ENCODE data around the gene MB21D2. TPM values are rescaled to one million over a fixed set of nuclear protein-coding genes. Genes with fewer than 3 reads are reported as not detected.
A peak's percentile ranks its signal among the peaks of the same experiment; 100 is the strongest.

Gene MB21D2
- total RNA-seq, 5 donors from 2014 or later (not counting 1 experiment from before 2014, with no cell fraction given) = 4.1 to 7.6 (median 5.5) TPM

GRCh38 chr3:192870822-192871221 is 46.8 kb downstream of the MB21D2 start:
- H3K4me3 ChIP-seq (ENCODE audit: control insufficient read depth in 1 of 2, extremely low read depth in 1 of 2, low read length in 1 of 2) = no peak overlapping the region
- CTCF ChIA-PET = no interaction called here
- ATAC-seq (replicated peaks in 1 of 4) (no peak), DNase-seq (no peak)
- no peaks in the 10 kb centered on the region for H3K27me3 ChIP-seq (replicated peaks in 1 of 2; ENCODE audit: control insufficient read depth in 2 of 2, extremely low read depth in 1 of 2, insufficient read depth in 2 of 2, low read length in 1 of 2)
- no peak overlapping the region for H3K27ac Mint-ChIP-seq
- no peaks in the 10 kb centered on the region for H3K36me3 Mint-ChIP-seq
- no peaks in the 10 kb centered on the region for H3K4me1 ChIP-seq (ENCODE audit: control insufficient read depth in 1 of 2, extremely low read depth in 1 of 2, insufficient read depth in 2 of 2, low read length in 2 of 2)
- no peaks in the 10 kb centered on the region for H3K36me3 ChIP-seq (ENCODE audit: control insufficient read depth in 2 of 2, extremely low read depth in 1 of 2, insufficient read depth in 1 of 2, low read length in 1 of 2)
- POLR2A ChIA-PET = no interaction called here
- no peaks in the 10 kb centered on the region for H3K9me3 Mint-ChIP-seq
- WGBS (ENCODE audit: insufficient coverage) = 100% methylated on average over 1 of the region's 5 CpGs
- H3K4me1 Mint-ChIP-seq = peaks cover 0 to 22% (median 0%) of the 10 kb centered on the region in 3 donors
- H3K9me3 ChIP-seq = no peaks in the 10 kb centered on the region
- H3K27ac ChIP-seq (ENCODE audit: low read length) = no peak overlapping the region
- H3K4me3 Mint-ChIP-seq = no peak overlapping the region
- no peaks in the 10 kb centered on the region for H3K27me3 Mint-ChIP-seq

GRCh38 chr3:192869131-192870031 is 48.3 kb downstream of the MB21D2 start:
- no peaks in the 10 kb centered on the region for H3K36me3 Mint-ChIP-seq
- DNase-seq = no peak
- H3K36me3 ChIP-seq (ENCODE audit: control insufficient read depth in 2 of 2, extremely low read depth in 1 of 2, insufficient read depth in 1 of 2, low read length in 1 of 2) = no peaks in the 10 kb centered on the region
- no peak for ATAC-seq (replicated peaks in 1 of 4)
- H3K4me1 ChIP-seq (ENCODE audit: control insufficient read depth in 1 of 2, extremely low read depth in 1 of 2, insufficient read depth in 2 of 2, low read length in 2 of 2) = no peaks in the 10 kb centered on the region
- H3K4me3 ChIP-seq (ENCODE audit: control insufficient read depth in 1 of 2, extremely low read depth in 1 of 2, low read length in 1 of 2) = no peak overlapping the region
- WGBS (ENCODE audit: insufficient coverage) = 100% methylated on average over 1 of the region's 4 CpGs
- no peak overlapping the region for H3K4me3 Mint-ChIP-seq
- ChIA-PET POLR2A (no interaction called here), CTCF (interaction anchor here in 1 of 2 donors (0.6 kb wide), 1 partner anchor 57 kb away, joined by 3 read pairs; no protein-coding TSS in a partner anchor)
- peaks cover 0 to 30% (median 7%) of the 10 kb centered on the region in 3 donors for H3K4me1 Mint-ChIP-seq
- H3K27me3 ChIP-seq (replicated peaks in 1 of 2; ENCODE audit: control insufficient read depth in 2 of 2, extremely low read depth in 1 of 2, insufficient read depth in 2 of 2, low read length in 1 of 2) = no peaks in the 10 kb centered on the region
- no peaks in the 10 kb centered on the region for H3K9me3 Mint-ChIP-seq
- no peak overlapping the region for H3K27ac Mint-ChIP-seq
- H3K27me3 Mint-ChIP-seq = no peaks in the 10 kb centered on the region
- no peaks in the 10 kb centered on the region for H3K9me3 ChIP-seq
- H3K27ac ChIP-seq (ENCODE audit: low read length) = no peak overlapping the region

- no peaks in the 10 kb centered on the region for H3K9me3 Mint-ChIP-seq
Observed at GRCh38 chr3:192867645-192868044, 50.0 kb downstream of the MB21D2 start.

GRCh38 chr3:192866804-192867203 is 50.9 kb downstream of the MB21D2 start:
- CTCF ChIA-PET = no interaction called here

More at GRCh38 chr3:192867645-192868044, 50.0 kb downstream of the MB21D2 start:
- no peak overlapping the region for H3K27ac ChIP-seq (ENCODE audit: low read length)
- peaks cover 1 to 33% (median 7%) of the 10 kb centered on the region in 3 donors for H3K4me1 Mint-ChIP-seq
- ChIA-PET POLR2A (no interaction called here), CTCF (no interaction called here)
- H3K27me3 ChIP-seq (replicated peaks in 1 of 2; ENCODE audit: control insufficient read depth in 2 of 2, extremely low read depth in 1 of 2, insufficient read depth in 2 of 2, low read length in 1 of 2) = no peaks in the 10 kb centered on the region
- WGBS (ENCODE audit: insufficient coverage) = 100% methylated on average over 2 of the region's 4 CpGs
- H3K36me3 ChIP-seq (ENCODE audit: control insufficient read depth in 2 of 2, extremely low read depth in 1 of 2, insufficient read depth in 1 of 2, low read length in 1 of 2) = no peaks in the 10 kb centered on the region
- no peaks in the 10 kb centered on the region for H3K36me3 Mint-ChIP-seq
- peak overlapping the region in 1 of 2 donors; percentile 14 for H3K27ac Mint-ChIP-seq
- no peak overlapping the region for H3K4me3 Mint-ChIP-seq
- no peak for ATAC-seq (replicated peaks in 1 of 4)
- H3K4me1 ChIP-seq (ENCODE audit: control insufficient read depth in 1 of 2, extremely low read depth in 1 of 2, insufficient read depth in 2 of 2, low read length in 2 of 2) = no peaks in the 10 kb centered on the region
- no peaks in the 10 kb centered on the region for H3K27me3 Mint-ChIP-seq
- no peak for DNase-seq
- no peak overlapping the region for H3K4me3 ChIP-seq (ENCODE audit: control insufficient read depth in 1 of 2, extremely low read depth in 1 of 2, low read length in 1 of 2)
- no peaks in the 10 kb centered on the region for H3K9me3 ChIP-seq

GRCh38 chr3:192864941-192865340 is 52.7 kb downstream of the MB21D2 start:
- WGBS (ENCODE audit: insufficient coverage) = no CpG with 5 or more reads among the region's 3 CpGs
- H3K36me3 Mint-ChIP-seq = no peaks in the 10 kb centered on the region
- ATAC-seq (replicated peaks in 1 of 4) = no peak
- Histone ChIP-seq H3K27me3 (replicated peaks in 1 of 2; ENCODE audit: control insufficient read depth in 2 of 2, extremely low read depth in 1 of 2, insufficient read depth in 2 of 2, low read length in 1 of 2) (no peaks in the 10 kb centered on the region), H3K36me3 (ENCODE audit: control insufficient read depth in 2 of 2, extremely low read depth in 1 of 2, insufficient read depth in 1 of 2, low read length in 1 of 2) (no peaks in the 10 kb centered on the region), H3K9me3 (no peaks in the 10 kb centered on the region), H3K4me1 (ENCODE audit: control insufficient read depth in 1 of 2, extremely low read depth in 1 of 2, insufficient read depth in 2 of 2, low read length in 2 of 2) (peaks cover 0 to 3% of the 10 kb centered on the region in 2 experiments), H3K27ac (ENCODE audit: low read length) (no peak overlapping the region), H3K4me3 (ENCODE audit: control insufficient read depth in 1 of 2, extremely low read depth in 1 of 2, low read length in 1 of 2) (no peak overlapping the region)
- POLR2A ChIA-PET = no interaction called here
- no peaks in the 10 kb centered on the region for H3K27me3 Mint-ChIP-seq
- peak overlapping the region in 1 of 2 donors; percentile 3 for H3K27ac Mint-ChIP-seq
- H3K4me3 Mint-ChIP-seq = no peak overlapping the region
- CTCF ChIA-PET = no interaction called here
- no peaks in the 10 kb centered on the region for H3K9me3 Mint-ChIP-seq
- DNase-seq = no peak
- peaks cover 10 to 46% (median 17%) of the 10 kb centered on the region in 3 donors for H3K4me1 Mint-ChIP-seq

More at GRCh38 chr3:192866804-192867203, 50.9 kb downstream of the MB21D2 start:
- Histone ChIP-seq H3K36me3 (ENCODE audit: control insufficient read depth in 2 of 2, extremely low read depth in 1 of 2, insufficient read depth in 1 of 2, low read length in 1 of 2) (no peaks in the 10 kb centered on the region), H3K4me1 (ENCODE audit: control insufficient read depth in 1 of 2, extremely low read depth in 1 of 2, insufficient read depth in 2 of 2, low read length in 2 of 2) (peaks cover 0 to 2% of the 10 kb centered on the region in 2 experiments), H3K27me3 (replicated peaks in 1 of 2; ENCODE audit: control insufficient read depth in 2 of 2, extremely low read depth in 1 of 2, insufficient read depth in 2 of 2, low read length in 1 of 2) (no peaks in the 10 kb centered on the region), H3K27ac (ENCODE audit: low read length) (no peak overlapping the region), H3K9me3 (no peaks in the 10 kb centered on the region), H3K4me3 (ENCODE audit: control insufficient read depth in 1 of 2, extremely low read depth in 1 of 2, low read length in 1 of 2) (no peak overlapping the region)
- POLR2A ChIA-PET = no interaction called here
- no peak overlapping the region for H3K27ac Mint-ChIP-seq
- no peaks in the 10 kb centered on the region for H3K9me3 Mint-ChIP-seq
- no peaks in the 10 kb centered on the region for H3K36me3 Mint-ChIP-seq
- WGBS (ENCODE audit: insufficient coverage) = no CpG with 5 or more reads among the region's 3 CpGs
- DNase-seq = no peak
- H3K27me3 Mint-ChIP-seq = no peaks in the 10 kb centered on the region
- no peak overlapping the region for H3K4me3 Mint-ChIP-seq
- no peak for ATAC-seq (replicated peaks in 1 of 4)
- H3K4me1 Mint-ChIP-seq = peaks cover 8 to 41% (median 14%) of the 10 kb centered on the region in 3 donors

- CTCF ChIA-PET = no interaction called here
- H3K27ac Mint-ChIP-seq = no peak overlapping the region
Observed at GRCh38 chr3:192863091-192863420, 54.6 kb downstream of the MB21D2 start.

More at GRCh38 chr3:192863091-192863420, 54.6 kb downstream of the MB21D2 start:
- no peak for ATAC-seq (replicated peaks in 1 of 4)
- Histone ChIP-seq H3K36me3 (ENCODE audit: control insufficient read depth in 2 of 2, extremely low read depth in 1 of 2, insufficient read depth in 1 of 2, low read length in 1 of 2) (no peaks in the 10 kb centered on the region), H3K27ac (ENCODE audit: low read length) (no peak overlapping the region), H3K27me3 (replicated peaks in 1 of 2; ENCODE audit: control insufficient read depth in 2 of 2, extremely low read depth in 1 of 2, insufficient read depth in 2 of 2, low read length in 1 of 2) (no peaks in the 10 kb centered on the region), H3K4me1 (ENCODE audit: control insufficient read depth in 1 of 2, extremely low read depth in 1 of 2, insufficient read depth in 2 of 2, low read length in 2 of 2) (peaks cover 0 to 3% of the 10 kb centered on the region in 2 experiments), H3K9me3 (no peaks in the 10 kb centered on the region), H3K4me3 (ENCODE audit: control insufficient read depth in 1 of 2, extremely low read depth in 1 of 2, low read length in 1 of 2) (no peak overlapping the region)
- Mint-ChIP-seq H3K27me3 (no peaks in the 10 kb centered on the region), H3K36me3 (no peaks in the 10 kb centered on the region), H3K4me3 (no peak overlapping the region), H3K9me3 (no peaks in the 10 kb centered on the region), H3K4me1 (peaks cover 10 to 52% (median 17%) of the 10 kb centered on the region in 3 donors)
- POLR2A ChIA-PET = no interaction called here
- DNase-seq = no peak
- no CpG with 5 or more reads among the region's 4 CpGs for WGBS (ENCODE audit: insufficient coverage)
